Activated B cell treated with CpG ODN at 0.5 μM for 24 hours (primary cell): ENCODE results near the gene UST. TPM values are rescaled to one million over a fixed set of nuclear protein-coding genes. Genes with fewer than 3 reads are reported as not detected.

Experiments used
- ATAC-seq: fragments of 200-7000 bp; cut with Tn5 transposase; one replicate; pipeline ENCODE4 v1.10.0; 2021; ENCODE audit warnings: low read depth, mild to moderate bottlenecking, moderate library complexity
- CTCF ChIA-PET: fragments of 350-600 bp; sonication (Branson Sonifier 250); formaldehyde crosslinking; loops from one replicate; lab custom pipeline; 2021; ENCODE audit warnings: antibody characterized with exemption; lab: Charles Lee
- POLR2A ChIA-PET: fragments of 350-600 bp; sonication (Branson Sonifier 250); formaldehyde crosslinking; loops from one replicate; lab custom pipeline; 2021; ENCODE audit warnings: antibody characterized with exemption; lab: Charles Lee
- DNase-seq: peaks from one replicate; pipeline ENCODE4 v3.0.0; 2022
- H3K27ac Mint-ChIP-seq: one replicate; pipeline ENCODE4 v1.8.0; 2020; ENCODE audit warnings: mixed read lengths
- H3K27me3 Mint-ChIP-seq: one replicate; pipeline ENCODE4 v1.8.0; 2021; ENCODE audit warnings: mixed read lengths
- H3K36me3 Mint-ChIP-seq: one replicate; pipeline ENCODE4 v1.8.0; 2021; ENCODE audit warnings: low read depth, mixed read lengths
- H3K4me1 Mint-ChIP-seq: one replicate; pipeline ENCODE4 v1.8.0; 2021; ENCODE audit warnings: mixed read lengths
- H3K4me3 Mint-ChIP-seq: one replicate; pipeline ENCODE4 v1.8.0; 2020; ENCODE audit warnings: mild to moderate bottlenecking, mixed read lengths
- H3K9me3 Mint-ChIP-seq: one replicate; pipeline ENCODE4 v1.8.0; 2020; ENCODE audit warnings: mixed read lengths
- CTCF ChIP-seq: fragments of 200-600 bp; IDR thresholded peaks from one replicate; pipeline ENCODE4 v1.8.0; 2022; ENCODE audit warnings: antibody characterized with exemption, mild to moderate bottlenecking
- intact Hi-C: fragments of 100-400 bp; cut with micrococcal nuclease; formaldehyde crosslinking; loops from one replicate; pipeline ENCODE4 v1.15.1; 2024
- total RNA-seq: library from RNA; stranded (reverse); gene quantifications from 2 replicates; pipeline ENCODE4 v1.2.3, GENCODE V29; 2022

UST gene
- total RNA-seq, 1 donor from 2014 or later, result 18.1 TPM

GRCh38 chr6:149046822-149047246 is 300.0 kb downstream of the UST start:
- H3K27me3 Mint-ChIP-seq, result no peaks in the 10 kb centered on the region
- ATAC-seq (peak; percentile 28), DNase-seq (no peak)
- H3K27ac Mint-ChIP-seq, result peak overlapping the region; percentile 73
- no peaks in the 10 kb centered on the region for H3K9me3 Mint-ChIP-seq
- H3K4me3 Mint-ChIP-seq, result peak overlapping the region; percentile 61
- H3K36me3 Mint-ChIP-seq, result peaks cover 7% of the 10 kb centered on the region
- H3K4me1 Mint-ChIP-seq, result peaks cover 45% of the 10 kb centered on the region
- POLR2A ChIA-PET, result interaction anchor here (1.0 kb wide), 1 partner anchor 8 kb away, joined by 3 read pairs; no protein-coding TSS in a partner anchor
- no peak for TF ChIP-seq CTCF
- intact Hi-C loops, result loop anchor here (1.0 to 2.0 kb wide), 2 partner anchors 8 to 14 kb away; no protein-coding TSS in a partner anchor
- CTCF ChIA-PET, result interaction anchor here (0.8 to 2.3 kb wide), 8 partner anchors 12 to 472 kb away, joined by 3 to 13 read pairs (median 4); no protein-coding TSS in a partner anchor

DNA sequence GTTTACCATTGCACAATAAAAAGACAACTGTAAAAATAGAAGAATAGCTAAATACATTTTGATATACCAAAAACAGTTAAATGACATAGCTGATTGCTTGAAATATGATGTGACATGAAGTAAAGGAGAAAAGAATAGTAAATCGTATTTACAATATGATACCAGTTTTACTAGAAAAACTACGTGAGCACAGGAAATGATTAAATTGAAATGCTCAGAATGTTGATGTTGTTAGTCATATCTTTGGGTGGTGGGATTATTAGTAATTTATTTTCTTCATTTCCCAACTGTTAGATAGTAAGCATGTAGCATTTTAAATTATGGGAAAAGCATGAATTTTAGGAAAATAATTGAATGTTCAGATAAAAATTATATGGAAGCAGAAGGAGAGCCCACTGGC is 302.4 kb downstream of the UST start:
- peaks cover 57% of the 10 kb centered on the region for H3K4me1 Mint-ChIP-seq
- ChIA-PET POLR2A (interaction anchor here (0.7 kb wide), 1 partner anchor 715 kb away, joined by 3 read pairs; no protein-coding TSS in a partner anchor), CTCF (interaction anchor here (0.7 kb wide), 1 partner anchor 14 kb away, joined by 3 read pairs; no protein-coding TSS in a partner anchor)
- no peak overlapping the region for H3K27ac Mint-ChIP-seq
- ATAC-seq, result no peak
- H3K27me3 Mint-ChIP-seq, result no peaks in the 10 kb centered on the region
- intact Hi-C loops, result no loop called here
- H3K36me3 Mint-ChIP-seq, result peaks cover 9% of the 10 kb centered on the region
- DNase-seq, result no peak
- no peak overlapping the region for H3K4me3 Mint-ChIP-seq
- H3K9me3 Mint-ChIP-seq, result no peaks in the 10 kb centered on the region
- no peak for TF ChIP-seq CTCF

- H3K36me3 Mint-ChIP-seq, result peaks cover 9% of the 10 kb centered on the region
- H3K4me1 Mint-ChIP-seq, result peaks cover 63% of the 10 kb centered on the region
- H3K27ac Mint-ChIP-seq, result no peak overlapping the region
- CTCF ChIA-PET, result no interaction called here
- TF ChIP-seq CTCF, result no peak
- no peak overlapping the region for H3K4me3 Mint-ChIP-seq
- no peak for DNase-seq
- intact Hi-C loops, result no loop called here
- H3K9me3 Mint-ChIP-seq, result no peaks in the 10 kb centered on the region
- no peak for ATAC-seq
- no peaks in the 10 kb centered on the region for H3K27me3 Mint-ChIP-seq
- POLR2A ChIA-PET, result no interaction called here
Measured at GRCh38 chr6:149050160-149050559, 303.3 kb downstream of the UST start.

DNA sequence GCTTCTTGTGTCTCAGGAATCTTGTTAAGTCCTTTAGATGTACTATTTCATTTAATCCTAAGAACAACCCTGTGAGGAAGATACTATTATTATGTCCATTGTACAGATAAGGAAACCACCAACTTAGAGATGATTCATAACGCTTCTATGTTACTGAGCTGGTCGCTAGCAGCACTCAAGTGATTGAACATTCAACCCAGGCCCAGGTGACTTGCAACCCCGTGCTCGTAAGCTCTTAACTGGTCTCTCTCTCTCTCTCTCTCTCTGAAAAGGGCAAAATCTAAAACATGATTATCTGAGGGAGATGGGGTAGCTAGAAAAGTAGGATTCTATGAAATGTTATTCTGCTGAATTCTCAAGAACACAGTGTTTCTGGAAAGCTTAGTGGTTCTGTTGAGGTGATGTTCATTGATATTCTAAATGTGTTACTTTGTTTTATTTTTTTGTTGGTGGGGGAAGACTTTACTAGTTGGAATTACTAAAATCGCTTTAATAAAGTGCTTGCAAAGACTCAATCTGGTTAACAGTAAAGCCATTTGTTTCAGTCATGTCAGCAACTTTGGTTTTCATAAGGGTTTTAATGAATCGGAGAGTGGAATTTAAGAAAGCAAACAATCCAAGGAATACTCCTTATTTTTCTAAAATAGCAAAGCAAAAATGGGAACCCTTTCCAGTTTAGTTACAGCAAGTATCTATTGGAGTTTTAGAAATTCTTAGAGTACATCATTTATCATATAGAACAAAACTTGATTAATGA is 305.7 kb downstream of the UST start:
- ChIA-PET POLR2A (no interaction called here), CTCF (no interaction called here)
- no peak overlapping the region for H3K4me3 Mint-ChIP-seq
- no peak overlapping the region for H3K27ac Mint-ChIP-seq
- no peaks in the 10 kb centered on the region for H3K9me3 Mint-ChIP-seq
- no peaks in the 10 kb centered on the region for H3K27me3 Mint-ChIP-seq
- H3K36me3 Mint-ChIP-seq, result peaks cover 9% of the 10 kb centered on the region
- ATAC-seq (no peak), DNase-seq (no peak)
- intact Hi-C loops, result no loop called here
- H3K4me1 Mint-ChIP-seq, result peaks cover 53% of the 10 kb centered on the region
- TF ChIP-seq CTCF, result no peak

DNA sequence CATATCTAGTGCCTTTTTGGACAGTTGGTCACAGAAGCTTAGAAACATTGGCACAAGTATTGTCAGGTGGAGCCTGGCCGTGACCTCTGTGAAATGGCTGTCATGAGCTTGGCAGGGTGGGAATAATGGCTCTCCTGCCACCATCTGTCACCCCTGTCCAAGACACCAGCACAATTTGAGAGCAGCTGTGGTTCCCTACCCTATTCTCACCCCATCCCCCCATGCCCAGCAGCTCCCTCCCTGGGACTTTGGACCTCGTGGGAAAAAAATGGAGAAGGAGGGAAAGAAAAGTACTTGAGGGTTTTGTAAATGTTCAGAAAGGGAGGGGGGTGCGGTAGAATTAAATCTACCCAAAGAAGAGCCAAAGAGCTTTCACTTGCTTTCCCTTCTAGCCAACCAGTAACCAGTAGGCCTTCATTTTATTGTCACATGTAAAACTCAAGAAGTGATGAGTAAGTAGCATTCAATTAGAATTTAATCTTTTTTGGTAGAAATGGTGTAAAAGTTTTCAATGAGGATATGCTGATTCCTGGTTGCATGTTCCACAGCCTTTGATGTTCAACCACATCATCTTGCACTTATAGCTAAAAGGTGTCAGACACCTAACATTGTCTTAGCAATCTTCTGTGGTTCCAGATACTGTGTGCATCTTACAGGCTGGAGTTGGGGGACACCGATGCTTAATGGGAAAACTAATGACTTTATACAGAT is 307.2 kb downstream of the UST start:
- H3K4me1 Mint-ChIP-seq, result peaks cover 40% of the 10 kb centered on the region
- peak overlapping the region; percentile 55 for H3K27ac Mint-ChIP-seq
- H3K36me3 Mint-ChIP-seq, result peaks cover 9% of the 10 kb centered on the region
- intact Hi-C loops, result no loop called here
- CTCF ChIA-PET, result interaction anchor here (1.6 kb wide), 1 partner anchor 12 kb away, joined by 5 read pairs; no protein-coding TSS in a partner anchor
- H3K27me3 Mint-ChIP-seq, result no peaks in the 10 kb centered on the region
- no peak for DNase-seq
- no peaks in the 10 kb centered on the region for H3K9me3 Mint-ChIP-seq
- ATAC-seq, result no peak
- H3K4me3 Mint-ChIP-seq, result peak overlapping the region; percentile 50
- TF ChIP-seq CTCF, result no peak
- POLR2A ChIA-PET, result interaction anchor here (0.6 to 1.8 kb wide), 5 partner anchors 12 to 626 kb away, joined by 3 to 13 read pairs (median 5); no protein-coding TSS in a partner anchor
